Keratinocyte (primary cell): ENCODE data around the gene HNRNPUL2.

ENCODE experiments used
- CTCF ChIP-seq, 3 experiments: IDR thresholded peaks in 1 of 3; conservative IDR thresholded peaks in 1 of 3; optimal IDR thresholded peaks in 1 of 3; 2 replicates in 2 of 3; 3 replicates in 1 of 3; pipeline versions ENCODE3 to v1.5.1; 2011; ENCODE audit warnings: low read length in 3 of 3, mild to moderate bottlenecking in 3 of 3, moderate library complexity in 2 of 3, control low read depth in 1 of 3, inconsistent platforms in 1 of 3; ENCODE audit not compliant: insufficient read depth in 2 of 3; ENCODE audit errors: extremely low read depth in 1 of 3
- EZH2 ChIP-seq: IDR thresholded peaks from one replicate; pipeline ENCODE4 v1.6.1; 2012; ENCODE audit warnings: inconsistent platforms, mild to moderate bottlenecking, low read length, moderate library complexity

GRCh38 chr11:62708392-62708791 is 18.9 kb downstream of the HNRNPUL2 start:
- no peak for TF ChIP-seq CTCF (optimal IDR thresholded peaks at IDR 0.05 in 1 of 3, IDR thresholded peaks at IDR 0.05 in 1 of 3, conservative IDR thresholded peaks at IDR 0.05 in 1 of 3; ENCODE audit: extremely low read depth in 1 of 3, insufficient read depth in 2 of 3, low read length in 3 of 3)
- TF ChIP-seq EZH2, result no peak
